Stimulated activated CD4-positive, alpha-beta T cell treated with anti-CD3 and anti-CD28 coated beads, Interleukin-4, amount 100 ng/mL, for 24 hours (primary cell): ENCODE data around the gene ATAD3B.
"Not testable (repeated sequence)": the region's sequence is repeated elsewhere in the genome, so short reads cannot be mapped to it uniquely, and the experiment has no call there.

Experiments used
- DNase-seq: peaks from one replicate; pipeline ENCODE4 v3.0.0-alpha.2; 2020

Gene ATAD3B

DNA sequence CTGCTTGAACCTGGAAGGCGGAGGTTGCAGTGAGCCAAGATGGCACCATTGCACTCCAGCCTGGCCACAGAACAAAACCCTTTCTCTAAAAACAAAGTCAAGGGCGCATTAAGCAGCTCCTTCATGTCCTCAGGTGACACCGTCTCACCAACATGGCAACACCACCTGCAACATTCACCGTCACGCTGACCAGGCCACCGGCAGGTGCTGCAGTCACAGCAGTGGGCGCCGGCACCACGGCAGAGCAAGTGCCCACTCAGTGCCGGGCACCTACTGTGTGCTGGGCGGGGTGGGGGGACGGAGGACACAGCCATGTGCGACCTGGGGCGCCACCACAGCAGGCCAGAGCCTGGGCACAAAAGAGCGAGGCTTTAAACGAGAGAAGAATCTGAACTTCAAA lies 12.1 kb downstream of the ATAD3B start:
- no peak for DNase-seq

DNA sequence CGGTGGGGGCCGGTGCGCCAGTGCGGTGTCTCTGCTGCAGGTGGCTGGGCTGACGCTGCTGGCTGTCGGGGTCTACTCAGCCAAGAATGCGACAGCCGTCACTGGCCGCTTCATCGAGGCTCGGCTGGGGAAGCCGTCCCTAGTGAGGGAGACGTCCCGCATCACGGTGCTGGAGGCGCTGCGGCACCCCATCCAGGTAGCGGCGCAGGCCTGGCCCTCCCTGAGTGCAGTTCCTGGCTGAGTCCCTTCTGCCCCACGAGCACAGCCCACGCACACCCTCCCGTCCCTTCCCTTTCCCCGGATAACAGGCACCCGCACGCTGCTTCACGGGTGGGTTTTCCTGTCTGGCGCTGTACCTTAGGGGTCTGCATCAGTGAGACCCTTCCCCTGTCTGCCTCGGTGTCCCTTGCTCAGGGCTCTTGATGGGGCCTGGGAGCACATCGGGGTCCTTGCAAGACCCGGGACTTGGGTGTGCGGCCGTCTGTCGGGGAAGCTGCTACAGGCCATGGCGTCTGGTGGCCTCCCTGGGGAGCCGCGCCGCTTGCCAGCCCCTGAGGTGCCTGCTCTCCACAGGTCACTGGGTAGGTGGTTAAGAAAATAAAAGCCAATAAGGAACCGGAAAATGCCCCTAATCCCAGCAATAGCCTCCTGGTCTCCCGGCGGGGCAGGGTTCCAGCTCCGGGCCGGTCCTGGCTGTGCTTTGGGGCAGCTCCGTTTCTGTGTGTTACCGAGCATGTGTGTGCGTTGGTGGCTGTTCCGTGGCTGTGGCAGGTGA lies 13.6 kb downstream of the ATAD3B start:
- not testable (repeated sequence) for DNase-seq

DNA sequence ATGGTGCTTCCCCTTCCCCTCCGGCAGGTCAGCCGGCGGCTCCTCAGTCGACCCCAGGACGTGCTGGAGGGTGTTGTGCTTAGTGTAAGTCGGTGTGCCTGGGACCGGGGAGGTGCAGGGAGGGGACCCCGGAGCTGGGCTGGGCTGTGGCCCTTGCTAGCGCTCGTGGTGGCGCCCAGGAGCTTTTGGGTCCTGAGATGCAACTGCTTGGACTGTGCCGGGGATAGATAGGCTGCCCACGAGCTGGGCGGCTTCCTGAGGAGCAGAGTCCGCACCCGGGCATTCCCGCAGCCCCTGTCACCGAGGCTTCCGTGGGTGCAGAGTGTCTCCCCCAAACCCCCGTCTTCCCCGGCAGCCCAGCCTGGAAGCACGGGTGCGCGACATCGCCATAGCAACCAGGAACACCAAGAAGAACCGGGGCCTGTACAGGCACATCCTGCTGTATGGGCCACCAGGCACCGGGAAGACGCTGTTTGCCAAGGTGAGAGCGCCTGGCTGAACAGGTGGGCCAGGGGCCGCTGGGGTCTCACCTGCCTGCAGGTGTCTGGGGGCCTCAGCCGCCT lies 14.3 kb downstream of the ATAD3B start:
- not testable (repeated sequence) for DNase-seq

DNA sequence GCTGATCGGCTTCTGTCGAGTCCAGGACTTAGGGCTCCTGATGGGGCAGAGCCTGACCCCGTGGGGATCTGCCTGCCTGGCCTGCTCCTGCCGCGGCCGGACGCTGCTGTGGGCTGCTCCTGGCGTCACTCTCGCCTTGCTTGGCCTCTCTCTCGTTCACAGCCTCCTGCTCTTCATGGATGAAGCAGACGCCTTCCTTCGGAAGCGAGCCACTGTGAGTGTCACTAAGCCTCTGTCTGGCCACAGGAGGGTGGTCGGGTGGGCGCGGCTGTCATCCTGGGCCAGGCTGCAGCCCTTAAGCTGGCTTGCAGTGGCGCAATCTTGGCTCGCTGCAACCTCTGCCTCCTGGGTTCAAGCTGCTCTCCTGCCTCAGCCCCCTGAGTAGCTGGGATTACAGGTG lies 16.1 kb downstream of the ATAD3B start:
- no peak for DNase-seq

DNA sequence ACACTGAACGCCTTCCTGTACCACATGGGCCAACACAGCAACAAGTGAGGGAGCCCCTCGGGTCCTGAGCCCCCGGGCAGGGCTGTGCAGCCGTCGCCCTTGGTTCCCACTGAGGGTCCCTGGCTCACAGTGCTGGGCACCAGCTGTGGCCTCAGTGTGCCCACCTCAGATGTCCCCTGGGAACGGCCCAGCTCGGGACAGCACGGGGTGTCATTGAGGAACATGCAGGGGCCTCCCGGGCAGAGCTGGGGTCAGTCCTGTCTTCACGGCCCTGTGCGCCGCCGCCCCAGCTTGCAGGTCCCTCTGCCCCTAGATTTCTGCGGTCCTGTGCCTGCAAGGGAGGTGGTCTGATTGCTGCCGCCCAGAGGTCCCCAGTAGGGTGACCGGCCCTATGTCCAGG lies 17.7 kb downstream of the ATAD3B start:
- no peak for DNase-seq

DNA sequence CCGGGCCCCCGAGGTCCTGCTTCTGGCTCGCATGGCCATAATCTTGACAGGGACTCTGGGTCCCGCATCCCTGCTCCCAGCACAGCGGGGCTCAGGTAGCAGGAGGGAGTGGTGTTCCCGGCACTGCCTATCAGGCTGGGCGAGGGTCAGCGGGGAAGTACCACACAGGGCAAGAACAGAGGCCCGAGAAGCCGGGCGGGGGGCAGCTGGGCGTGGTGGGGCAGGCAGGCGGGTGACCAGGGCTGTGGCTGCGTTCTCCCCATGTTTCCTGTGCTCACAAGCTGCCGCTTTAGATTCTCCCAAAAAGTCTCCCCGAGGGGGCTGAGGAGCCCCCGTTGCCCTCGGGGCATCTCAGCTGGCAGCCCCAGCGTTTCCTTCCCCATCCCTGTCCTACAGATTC lies 18.3 kb downstream of the ATAD3B start:
- DNase-seq, result no peak

DNA sequence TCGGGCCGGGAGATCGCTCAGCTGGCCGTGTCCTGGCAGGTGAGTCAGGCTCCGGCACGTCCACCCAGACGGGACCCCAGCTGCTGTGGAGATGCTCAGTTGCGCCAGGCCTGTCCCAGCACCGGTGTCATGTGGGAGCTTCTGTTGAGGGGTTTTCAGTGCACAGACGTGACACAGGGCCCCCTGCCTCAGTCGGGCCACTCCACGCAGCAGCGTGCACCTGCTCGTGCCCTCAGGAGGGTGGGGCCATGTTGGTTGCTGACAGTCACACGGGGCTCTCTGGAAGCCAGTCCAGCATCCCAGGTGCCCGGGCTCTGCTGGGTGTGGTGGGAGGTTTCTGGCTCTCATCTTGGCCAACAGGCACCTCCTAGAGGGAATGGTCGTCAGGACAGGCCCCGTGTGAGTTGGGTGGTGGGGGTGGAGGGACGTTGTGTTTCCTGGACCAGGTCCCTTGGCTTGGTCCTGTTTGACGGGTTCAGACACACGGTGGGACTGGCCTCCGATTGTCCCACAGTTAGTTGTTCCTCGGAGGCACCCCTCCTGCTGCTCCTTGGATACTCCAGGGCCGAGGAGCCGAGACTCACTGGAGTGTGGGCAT lies 19.2 kb downstream of the ATAD3B start:
- no peak for DNase-seq

DNA sequence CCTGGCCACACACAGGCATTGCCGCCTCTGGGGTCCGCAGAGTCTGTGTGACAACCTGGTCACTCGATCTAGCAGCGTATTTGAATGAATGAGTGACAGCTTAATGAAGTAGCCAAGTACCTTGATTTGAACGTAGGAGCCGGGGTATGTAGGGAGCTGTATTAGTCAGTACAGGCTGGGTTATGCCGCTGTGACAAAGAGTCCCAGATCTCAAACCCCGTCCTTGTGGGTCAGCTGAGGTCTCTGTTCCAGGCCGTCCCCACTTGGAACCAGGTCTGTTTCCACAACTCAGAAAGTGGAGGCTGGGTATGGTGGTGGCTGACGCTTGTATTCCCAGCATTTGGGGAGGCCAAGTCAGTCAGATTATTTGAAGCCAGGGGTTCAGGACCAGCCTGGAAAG lies 20.0 kb downstream of the ATAD3B start:
- DNase-seq, result no peak

DNA sequence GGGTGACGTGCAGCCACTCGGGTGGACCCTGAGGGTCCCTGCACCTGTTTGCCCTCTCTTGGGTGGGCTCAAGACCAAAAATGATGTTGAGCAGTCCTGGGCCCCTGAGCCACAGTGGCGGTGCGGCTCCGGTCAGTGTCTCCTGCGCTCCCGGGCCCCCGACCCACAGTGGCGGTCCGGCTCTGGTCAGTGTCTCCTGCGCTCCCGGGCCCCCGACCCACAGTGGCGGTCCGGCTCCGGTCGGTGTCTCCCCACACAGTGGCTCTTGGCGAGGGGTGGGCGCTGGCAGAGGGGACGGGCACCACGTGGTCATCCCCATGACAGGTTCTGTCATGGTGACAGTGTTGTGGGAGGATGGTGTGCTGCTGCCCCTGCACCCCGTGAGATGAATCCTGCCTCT lies 22.7 kb downstream of the ATAD3B start:
- not testable (repeated sequence) for DNase-seq

DNA sequence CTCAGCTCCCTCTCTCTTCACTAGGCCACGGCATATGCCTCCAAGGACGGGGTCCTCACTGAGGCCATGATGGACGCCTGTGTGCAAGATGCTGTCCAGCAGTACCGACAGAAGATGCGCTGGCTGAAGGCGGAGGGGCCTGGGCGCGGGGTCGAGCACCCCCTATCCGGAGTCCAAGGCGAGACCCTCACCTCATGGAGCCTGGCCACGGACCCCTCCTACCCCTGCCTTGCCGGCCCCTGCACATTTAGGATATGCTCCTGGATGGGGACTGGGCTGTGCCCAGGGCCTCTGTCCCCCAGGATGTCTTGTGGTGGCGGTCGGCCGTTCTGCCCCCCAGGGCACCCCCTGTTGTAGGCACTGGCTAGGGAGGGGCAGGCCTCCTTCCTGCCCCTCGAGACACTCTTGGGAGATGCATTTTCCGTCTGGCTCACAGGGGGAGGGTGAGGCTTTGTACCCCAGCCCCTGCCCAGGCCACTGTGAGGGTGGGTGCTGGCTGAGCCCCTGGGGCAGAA lies 24.0 kb downstream of the ATAD3B start:
- not testable (repeated sequence) for DNase-seq

DNA sequence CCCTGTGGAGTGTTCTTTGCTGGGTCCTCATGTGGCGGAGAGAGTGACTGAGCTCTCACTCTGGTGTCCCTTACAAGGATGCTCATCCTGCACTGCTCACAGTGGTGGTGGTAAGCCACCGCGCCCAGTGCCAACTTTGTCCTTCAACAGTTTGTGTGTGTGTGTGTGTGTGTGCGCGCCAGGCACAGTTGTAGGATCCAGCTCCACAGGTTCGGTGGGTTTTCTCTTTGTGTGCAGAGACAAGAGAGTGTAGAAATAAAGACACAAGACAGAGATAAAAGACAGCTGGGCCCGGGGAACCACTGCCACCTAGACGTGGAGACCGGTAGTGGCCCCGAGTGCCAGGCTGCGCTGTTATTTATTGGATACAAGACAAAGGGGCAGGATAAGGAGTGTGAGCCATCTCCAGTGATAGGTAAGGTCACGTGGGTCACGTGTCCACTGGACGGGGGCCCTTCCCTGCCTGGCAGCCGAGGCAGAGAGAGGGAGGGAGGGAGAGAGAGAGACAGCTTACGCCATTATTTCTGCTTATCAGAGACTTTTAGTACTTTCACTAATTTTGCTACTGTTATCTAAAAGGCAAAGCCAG lies 33.3 kb downstream of the ATAD3B start:
- DNase-seq, result peak; percentile 78

DNA sequence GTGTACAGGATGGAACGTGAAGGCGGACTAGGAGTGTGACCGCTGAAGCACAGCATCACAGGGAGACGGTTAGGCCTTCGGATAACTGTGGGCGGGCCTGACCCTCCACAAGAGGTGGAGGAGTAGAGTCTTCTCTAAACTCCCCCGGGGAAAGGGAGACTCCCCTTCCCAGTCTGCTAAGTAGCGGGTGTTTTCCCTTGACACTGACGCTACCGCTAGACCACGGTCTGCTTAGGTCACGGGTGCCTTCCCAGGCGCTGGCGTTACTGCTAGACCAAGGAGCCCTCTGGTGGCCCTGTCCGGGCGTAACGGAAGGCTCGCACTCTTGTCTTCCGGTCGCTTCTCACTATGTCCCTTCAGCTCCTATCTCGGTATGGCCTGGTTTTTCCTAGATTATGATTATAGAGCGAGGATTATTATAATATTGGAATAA lies 33.8 kb downstream of the ATAD3B start:
- DNase-seq, result not testable (repeated sequence)

DNA sequence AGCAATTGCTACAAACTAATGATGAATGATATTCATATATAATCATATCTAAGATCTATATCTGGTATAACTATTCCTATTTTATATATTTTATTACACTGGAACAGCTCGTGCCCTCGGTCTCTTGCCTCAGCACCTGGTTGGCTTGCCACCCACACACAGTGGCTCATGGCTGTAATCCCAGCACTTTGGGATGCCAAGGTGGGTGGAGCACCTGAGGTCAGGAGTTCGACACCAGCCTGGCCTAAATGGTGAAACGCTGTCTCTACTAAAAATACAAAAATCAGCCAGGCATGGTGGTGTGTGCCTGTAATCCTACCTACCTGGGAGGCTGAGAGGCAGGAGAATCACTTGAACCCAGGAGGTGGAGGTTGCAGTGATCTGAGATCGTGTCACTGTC lies 34.2 kb downstream of the ATAD3B start:
- DNase-seq, result not testable (repeated sequence)

DNA sequence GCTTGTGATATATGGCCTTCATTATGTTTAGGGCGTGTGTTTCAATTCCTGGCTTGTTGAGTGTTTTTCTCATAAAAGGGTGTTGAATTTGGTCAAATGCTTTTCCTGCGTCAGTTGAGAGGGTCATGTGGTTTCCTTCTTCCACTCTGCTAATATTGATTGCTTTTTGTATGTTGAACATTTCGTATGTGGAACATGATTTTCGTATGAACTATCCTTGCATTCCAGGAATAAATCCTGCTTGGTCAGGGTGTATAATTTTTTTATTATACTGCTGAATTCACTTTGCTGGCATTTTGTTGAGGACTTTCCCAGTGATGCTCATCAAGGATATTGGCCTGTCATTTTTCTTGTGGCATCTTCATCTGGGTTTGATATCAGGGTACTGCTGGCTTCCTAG lies 35.7 kb downstream of the ATAD3B start:
- no peak for DNase-seq

DNA sequence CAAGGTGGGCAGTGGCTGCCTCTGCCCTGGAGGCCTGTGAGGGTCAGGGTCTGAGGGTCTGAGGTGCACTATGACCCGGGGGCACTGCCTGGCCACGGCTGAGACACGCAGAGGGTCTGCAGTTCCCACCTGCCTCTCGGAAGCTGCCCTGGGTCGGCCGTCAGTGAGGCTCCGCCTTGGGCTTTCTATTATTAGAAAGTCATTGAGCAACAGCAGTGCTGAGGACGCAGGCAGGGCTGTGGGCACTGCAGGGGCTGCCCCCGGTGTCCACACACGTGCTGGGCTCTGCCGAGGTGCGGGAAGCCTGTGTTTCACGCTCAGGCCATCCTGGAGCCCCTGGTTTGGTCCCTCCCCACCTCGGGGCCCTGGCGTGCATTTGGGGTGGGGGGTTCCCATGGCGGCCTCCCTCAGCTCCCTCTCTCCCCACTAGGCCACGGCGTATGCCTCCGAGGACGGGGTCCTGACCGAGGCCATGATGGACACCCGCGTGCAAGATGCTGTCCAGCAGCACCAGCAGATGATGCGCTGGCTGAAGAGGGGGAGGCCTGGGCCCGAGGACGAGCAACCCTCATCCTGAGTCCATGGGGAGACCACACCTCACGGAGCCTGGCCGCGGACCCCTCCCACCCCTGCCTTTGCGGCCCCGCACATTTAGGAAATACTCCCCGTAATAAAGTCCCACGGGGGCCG lies 37.4 kb downstream of the ATAD3B start:
- not testable (repeated sequence) for DNase-seq

DNA sequence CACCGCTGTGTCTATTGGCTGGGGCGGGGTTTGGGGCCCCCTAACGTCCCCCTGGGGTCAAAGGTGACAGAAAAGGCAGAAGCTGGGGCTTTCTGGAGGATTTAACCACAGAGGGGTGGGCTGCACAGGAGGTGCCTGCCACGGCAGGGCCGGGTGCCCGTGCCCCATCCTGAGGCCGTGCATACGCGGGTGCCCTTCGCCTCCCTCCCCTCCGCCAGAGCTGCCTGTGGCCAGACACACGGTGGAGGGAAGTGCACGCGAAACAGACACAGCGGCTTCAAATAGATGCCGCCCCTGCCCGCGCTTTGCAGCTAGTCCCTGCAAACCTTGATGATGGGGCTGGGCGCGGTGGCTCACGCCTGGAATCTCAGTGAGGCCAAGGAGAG lies 37.9 kb downstream of the ATAD3B start:
- not testable (repeated sequence) for DNase-seq

DNA sequence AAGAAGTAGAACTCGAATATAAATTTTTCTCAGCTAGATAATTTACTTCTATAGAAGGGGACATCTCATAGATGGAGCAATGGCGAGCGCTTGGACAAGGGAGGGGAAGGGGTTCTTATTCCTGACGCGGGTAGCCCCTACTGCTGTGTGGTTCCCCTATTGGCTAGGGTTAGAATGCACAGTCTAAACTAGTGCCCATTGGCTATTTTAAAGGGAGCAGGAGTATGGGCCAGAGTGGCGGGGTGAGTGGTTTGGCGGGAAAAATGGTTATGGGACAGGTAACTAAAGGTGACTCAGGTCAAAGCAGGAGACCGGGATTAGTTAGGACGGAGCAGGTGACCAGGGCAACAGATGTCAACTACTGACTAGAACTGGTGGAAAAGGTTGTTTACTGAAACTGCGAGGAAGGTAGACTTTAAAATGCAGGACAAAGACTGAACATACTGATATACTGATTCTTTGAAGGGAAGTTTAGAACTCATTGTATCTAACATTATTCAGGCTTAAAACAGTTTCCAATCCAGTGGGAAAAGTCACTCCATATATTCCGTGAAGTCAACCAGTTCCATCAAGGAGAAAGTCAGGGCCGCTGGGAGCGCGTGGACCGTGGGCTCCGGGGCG lies 39.5 kb downstream of the ATAD3B start:
- DNase-seq, result no peak

DNA sequence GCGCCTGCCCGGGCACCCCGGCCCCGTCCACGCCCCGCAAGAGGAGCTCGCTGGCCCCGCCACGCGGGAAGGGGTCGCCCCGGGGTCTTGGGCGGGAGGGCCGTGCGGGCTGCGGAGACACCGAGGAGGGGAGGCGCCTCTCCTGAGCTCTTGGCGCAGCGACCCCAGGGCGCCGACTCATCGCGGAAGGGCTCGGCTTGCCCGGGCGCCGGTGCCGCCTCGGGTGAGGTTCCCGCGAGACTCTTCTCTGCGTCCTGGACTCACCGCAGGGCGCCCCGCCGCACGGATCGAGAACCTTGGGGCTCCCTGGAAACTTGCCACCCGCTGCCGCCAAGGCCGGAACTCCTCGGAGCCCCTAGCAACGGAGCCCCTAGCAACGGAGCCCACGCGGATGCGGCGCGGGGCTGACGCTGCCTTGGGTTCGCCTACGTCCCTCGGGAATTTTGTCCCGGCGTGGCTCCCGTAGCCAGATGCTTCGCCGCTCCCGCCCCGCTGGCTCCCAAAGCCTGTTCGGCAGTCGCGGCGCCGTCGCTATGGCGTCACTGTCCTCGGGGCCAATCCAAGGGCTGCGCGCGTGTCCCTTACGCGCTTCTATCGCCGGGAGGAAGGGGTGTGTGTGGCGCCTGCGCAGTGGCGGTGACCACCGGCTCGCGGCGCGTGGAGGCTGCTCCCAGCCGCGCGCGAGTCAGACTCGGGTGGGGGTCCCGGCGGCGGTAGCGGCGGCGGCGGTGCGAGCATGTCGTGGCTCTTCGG lies 40.1 kb downstream of the ATAD3B start, which contains the start of gene ATAD3A:
ATAD3A (plus strand) TSS at position 630 of the 753 bp plus-strand sequence; CDS start at position 737, 107 bp downstream.
- peak; percentile 98 for DNase-seq

DNA sequence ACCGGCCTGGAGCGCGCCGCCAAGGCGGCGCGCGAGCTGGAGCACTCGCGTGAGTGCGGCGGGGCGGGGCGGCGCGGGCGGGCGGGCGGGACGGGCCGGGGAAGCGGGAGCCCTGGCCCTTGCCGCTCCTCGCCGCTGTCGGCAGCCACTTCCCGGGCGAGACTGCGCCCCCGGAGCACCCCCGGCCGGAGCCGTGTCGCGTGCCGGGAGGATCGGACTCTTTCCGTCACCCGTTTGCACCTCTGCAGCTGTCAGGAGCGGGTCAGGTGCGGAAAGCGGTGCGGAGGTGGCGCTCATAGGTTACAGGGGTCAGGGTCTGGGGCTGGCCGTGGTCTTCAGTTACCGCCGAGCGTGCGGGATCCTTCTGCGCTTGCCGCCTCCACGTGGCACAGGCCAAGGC lies 40.9 kb downstream of the ATAD3B start:
- DNase-seq, result peak; percentile 10

DNA sequence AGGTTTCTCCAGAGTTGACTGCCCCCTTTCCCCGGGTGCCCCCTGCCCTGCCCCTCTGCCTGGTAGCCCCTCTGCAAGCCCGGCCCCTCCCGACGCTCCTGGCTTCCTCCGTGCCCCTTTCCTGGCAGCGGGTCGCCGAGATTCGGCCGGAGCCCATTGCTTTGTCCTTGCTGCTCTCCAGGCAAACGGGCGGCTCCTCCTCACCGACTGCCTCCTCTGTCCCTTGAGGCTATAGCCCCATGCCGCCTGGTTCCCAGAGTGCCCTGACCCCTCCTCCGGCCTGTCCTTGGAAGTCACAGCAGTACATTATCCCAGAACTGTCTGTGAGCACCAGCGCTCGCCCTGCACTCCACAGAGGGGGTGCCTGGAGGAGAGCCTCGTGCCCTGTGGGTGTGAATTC lies 42.1 kb downstream of the ATAD3B start:
- not testable (repeated sequence) for DNase-seq

DNA sequence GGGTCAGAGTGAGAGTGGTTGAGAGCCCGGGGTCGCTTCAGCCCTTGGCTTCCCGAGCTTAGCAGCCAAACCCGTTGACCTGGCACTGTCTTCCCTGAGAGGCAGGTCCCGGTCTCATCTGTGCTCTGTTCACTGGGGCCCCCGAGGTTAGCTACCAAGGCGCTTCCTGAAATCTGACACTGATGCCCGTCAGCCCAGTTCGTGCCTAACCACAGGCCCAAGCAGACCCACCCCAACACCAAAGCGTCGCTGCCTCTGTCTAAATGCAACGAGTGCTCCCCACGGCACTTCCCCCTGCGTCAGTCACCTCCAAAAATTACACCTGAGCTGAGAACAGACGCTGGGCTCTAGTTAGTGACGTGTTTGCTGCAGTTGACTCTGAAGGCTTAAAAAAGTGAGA lies 42.8 kb downstream of the ATAD3B start:
- DNase-seq, result not testable (repeated sequence)

DNA sequence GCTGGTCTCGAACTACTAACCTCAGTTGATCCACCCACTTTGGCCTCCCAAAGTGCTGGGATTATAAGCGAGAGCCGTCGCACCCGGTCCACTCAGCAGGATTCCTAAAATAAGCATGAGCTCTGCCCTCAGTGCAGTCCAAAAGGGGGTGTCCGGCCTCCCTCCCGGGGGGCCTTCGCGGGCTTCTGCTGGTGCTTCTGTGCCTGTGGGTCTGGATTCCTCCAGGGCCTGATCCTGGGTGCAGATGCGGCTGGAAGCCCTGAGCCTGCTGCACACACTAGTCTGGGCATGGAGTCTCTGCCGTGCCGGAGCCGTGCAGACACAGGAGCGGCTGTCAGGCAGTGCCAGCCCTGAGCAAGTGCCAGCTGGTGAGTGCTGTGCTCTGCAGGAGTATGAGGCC lies 45.4 kb downstream of the ATAD3B start:
- DNase-seq, result not testable (repeated sequence)
